SK-N-SH (cell line): ENCODE results near the gene GHRHR. TPM values are rescaled to one million over a fixed set of nuclear protein-coding genes. Genes with fewer than 3 reads are reported as not detected.

ENCODE experiments used
- CTCF ChIA-PET: fragments of 300-600, 350-600 bp; formaldehyde crosslinking; extraction: SDS; loops from one replicate; lab custom pipeline; 2021; lab: Yijun Ruan, JAX
- POLR2A ChIA-PET: fragments of 350-600 bp; sonication (Branson Sonifier 250); formaldehyde crosslinking; extraction: SDS; loops from one replicate; lab custom pipeline; 2020; ENCODE audit warnings: antibody characterized with exemption, inconsistent platforms; lab: Yijun Ruan, JAX
- DNase-seq: peaks from one replicate; pipeline ENCODE4 v3.0.0; 2012
- H2AFZ ChIP-seq: fragments of 200-600 bp; sonication (generic); 2 replicates; pipeline ENCODE4 v1.8.1; 2016; ENCODE audit warnings: antibody characterized with exemption, mild to moderate bottlenecking, low read depth
- H3F3A ChIP-seq: fragments of 200-600 bp; sonication (generic); replicated peaks from 2 replicates; pipeline ENCODE3; 2016; ENCODE audit warnings: antibody characterized with exemption, mild to moderate bottlenecking; ENCODE audit not compliant: insufficient read depth
- H3K27ac ChIP-seq, 2 experiments: fragments of 200-500 bp in 1 of 2; fragments of 200-600 bp in 1 of 2; sonication (Bioruptor generic) in 1 of 2; sonication (generic), shearing (Covaris generic) in 1 of 2; 2 replicates each; pipeline versions ENCODE4 v1.5.1 to v1.6.1; 2014 to 2016; ENCODE audit warnings: low read depth in 2 of 2, inconsistent platforms in 1 of 2, low read length in 1 of 2, mild to moderate bottlenecking in 1 of 2, mixed read lengths in 1 of 2
- H3K27me3 ChIP-seq: fragments of 200-600 bp; sonication (generic), shearing (Covaris generic); 2 replicates; pipeline ENCODE4 v1.6.1; 2016; ENCODE audit warnings: mixed run types; ENCODE audit not compliant: insufficient read depth
- H3K36me3 ChIP-seq, 2 experiments: fragments of 200-500 bp in 1 of 2; fragments of 200-600 bp in 1 of 2; sonication (Bioruptor generic) in 1 of 2; sonication (generic) in 1 of 2; replicated peaks in 1 of 2; 2 replicates each; pipeline versions ENCODE3 to v1.5.1; 2014 to 2016; ENCODE audit warnings: low read length in 1 of 2, mild to moderate bottlenecking in 1 of 2; ENCODE audit not compliant: insufficient read depth in 2 of 2, control insufficient read depth in 1 of 2
- H3K4me1 ChIP-seq, 2 experiments: fragments of 200-500 bp in 1 of 2; fragments of 200-600 bp in 1 of 2; sonication (Bioruptor generic) in 1 of 2; sonication (generic), shearing (Covaris generic) in 1 of 2; 2 replicates each; pipeline versions ENCODE4 v1.5.1 to v1.6.1; 2014 to 2016; ENCODE audit warnings: low read depth in 1 of 2, low read length in 1 of 2, mixed run types in 1 of 2; ENCODE audit not compliant: insufficient read depth in 2 of 2, control insufficient read depth in 1 of 2
- H3K4me2 ChIP-seq: fragments of 200-600 bp; sonication (generic), shearing (Covaris generic); 2 replicates; pipeline ENCODE4 v1.6.1; 2017; ENCODE audit warnings: mixed run types
- H3K4me3 ChIP-seq, 2 experiments: fragments of 200-500 bp in 1 of 2; fragments of 200-600 bp in 1 of 2; sonication (Bioruptor generic) in 1 of 2; sonication (generic), shearing (Covaris generic) in 1 of 2; 2 replicates each; pipeline versions ENCODE4 v1.5.1 to v1.8.1; 2014 to 2016; ENCODE audit warnings: low read depth in 2 of 2, inconsistent platforms in 1 of 2, low read length in 1 of 2, mild to moderate bottlenecking in 1 of 2, mixed read lengths in 1 of 2, moderate library complexity in 1 of 2
- H3K79me2 ChIP-seq: fragments of 200-600 bp; sonication (generic); 2 replicates; pipeline ENCODE4 v1.8.1; 2017; ENCODE audit warnings: mild to moderate bottlenecking; ENCODE audit not compliant: insufficient read depth
- H3K9ac ChIP-seq: fragments of 200-600 bp; sonication (generic); 2 replicates; pipeline ENCODE4 v1.6.1; 2017; ENCODE audit warnings: mixed run types
- H3K9me2 ChIP-seq: fragments of 200-600 bp; sonication (generic); 2 replicates; pipeline ENCODE4 v1.6.1; 2017; ENCODE audit warnings: mixed run types
- H3K9me3 ChIP-seq: fragments of 200-600 bp; sonication (generic); 2 replicates; pipeline ENCODE4 v1.6.1; 2017; ENCODE audit warnings: mixed run types, mild to moderate bottlenecking, moderate library complexity
- H4K20me1 ChIP-seq: fragments of 200-600 bp; sonication (generic); 2 replicates; pipeline ENCODE4 v1.6.1; 2017; ENCODE audit warnings: mild to moderate bottlenecking, mixed run types; ENCODE audit not compliant: insufficient read depth
- CHD2 ChIP-seq: fragments of 150-350 bp; IDR thresholded peaks from 2 replicates; pipeline ENCODE4 v1.6.1; 2018; ENCODE audit warnings: low read length; ENCODE audit not compliant: partially characterized antibody
- ELF1 ChIP-seq: IDR thresholded peaks from 2 replicates; pipeline ENCODE4 v1.4.0; 2012
- FOSL2 ChIP-seq: IDR thresholded peaks from 2 replicates; pipeline ENCODE4 v1.4.0; 2012; ENCODE audit warnings: low read depth, mild to moderate bottlenecking, moderate library complexity, borderline replicate concordance
- FOXJ3 ChIP-seq: sonication (generic); formaldehyde crosslinking; IDR thresholded peaks from 2 replicates; pipeline ENCODE4 v1.5.1; 2020; ENCODE audit warnings: mild to moderate bottlenecking, missing genetic modification reagents
- JUND ChIP-seq: IDR thresholded peaks from 2 replicates; pipeline ENCODE4 v1.4.0; 2012
- MEF2A ChIP-seq: IDR thresholded peaks from 2 replicates; pipeline ENCODE4 v1.4.0; 2012; ENCODE audit warnings: low read depth, borderline replicate concordance
- MXI1 ChIP-seq: IDR thresholded peaks from 2 replicates; pipeline ENCODE4 v1.6.1; 2012; ENCODE audit warnings: mild to moderate bottlenecking, low read depth, low read length, improper control_type of control experiment
- PBX3 ChIP-seq: IDR thresholded peaks from 2 replicates; pipeline ENCODE4; 2012
- RFX5 ChIP-seq: IDR thresholded peaks from 2 replicates; pipeline ENCODE4 v1.6.1; 2012; ENCODE audit warnings: mild to moderate bottlenecking, improper control_type of control experiment, low read length
- RXRA ChIP-seq: IDR thresholded peaks from 2 replicates; pipeline ENCODE4 v1.4.0; 2012; ENCODE audit warnings: low read depth, mild to moderate bottlenecking, borderline replicate concordance
- TCF12 ChIP-seq: IDR thresholded peaks from 2 replicates; pipeline ENCODE4 v1.4.0; 2012
- USF2 ChIP-seq: fragments of 150-350 bp; IDR thresholded peaks from 2 replicates; pipeline ENCODE4 v1.6.1; 2017; ENCODE audit warnings: antibody characterized with exemption, low read length, low read depth, borderline replicate concordance
- YY1 ChIP-seq: IDR thresholded peaks from 2 replicates; pipeline ENCODE4 v1.4.0; 2012; ENCODE audit warnings: low read depth, mild to moderate bottlenecking
- WGBS: methylation state at CpG from one replicate; pipeline ENCODE4 v1.1.6; 2017; ENCODE audit warnings: low lambda C conversion rate; 5-methylcytosine and 5-hydroxymethylcytosine counted together
- polyA plus RNA-seq, 3 experiments: library from polyadenylated mRNA; depleted of rRNA; stranded (reverse); fragments of >200 nt; gene quantifications; 2 replicates each; pipeline ENCODE4 v1.2.3, GENCODE V29; 2012

The GHRHR gene
- polyA plus RNA-seq, 1 of the 3 experiments (the other 2 are of a cell fraction), result not detected

GRCh38 chr7:30998180-30998579 lies 34.4 kb downstream of the GHRHR start (continued):
- TF ChIP-seq USF2 (no peak), ELF1 (no peak), TCF12 (no peak), FOXJ3 (CRISPR knock-in tag) (no peak), RFX5 (no peak)

- no peak for TF ChIP-seq RXRA
- no peak for TF ChIP-seq YY1
- no peak for TF ChIP-seq RFX5
- TF ChIP-seq MXI1, result no peak
- no peak for TF ChIP-seq USF2
- TF ChIP-seq JUND, result no peak
- H3K4me2 ChIP-seq, result no peak overlapping the region
- no peaks in the 10 kb centered on the region; the same call in 1 of the 2 replicates for H3K27me3 ChIP-seq
- no peaks in the 10 kb centered on the region for H3K9me2 ChIP-seq
- no peak overlapping the region for H3K9ac ChIP-seq
- H4K20me1 ChIP-seq, result no peaks in the 10 kb centered on the region
- H3F3A ChIP-seq, result no peaks in the 10 kb centered on the region
- no peak for DNase-seq
- no peaks in the 10 kb centered on the region for H3K79me2 ChIP-seq
- H3K9me3 ChIP-seq, result no peaks in the 10 kb centered on the region
- no peak overlapping the region for H3K27ac ChIP-seq
- H3K36me3 ChIP-seq, result no peaks in the 10 kb centered on the region
- H2AFZ ChIP-seq, result no peak overlapping the region
- POLR2A ChIA-PET, result no interaction called here
- 64% methylated on average over 9 of the region's 9 CpGs for WGBS
- H3K4me1 ChIP-seq, result no peaks in the 10 kb centered on the region; a peak in 1 of 4 replicates
- CTCF ChIA-PET, result interaction anchor here (1.1 to 3.1 kb wide), 4 partner anchors 17 to 134 kb away, joined by 3 to 16 read pairs (median 14); no protein-coding TSS in a partner anchor
- no peak overlapping the region for H3K4me3 ChIP-seq
Measured at GRCh38 chr7:31000161-31000693, 36.5 kb downstream of the GHRHR start.

- POLR2A ChIA-PET, result no interaction called here
- no peak for DNase-seq
Measured at GRCh38 chr7:31000779-31001178, 37.0 kb downstream of the GHRHR start.

More at GRCh38 chr7:31000779-31001178, 37.0 kb downstream of the GHRHR start:
- Histone ChIP-seq H3K27ac (no peak overlapping the region), H3K36me3 (no peaks in the 10 kb centered on the region), H2AFZ (no peak overlapping the region), H3K9me3 (no peaks in the 10 kb centered on the region), H3K4me1 (no peaks in the 10 kb centered on the region; a peak in 1 of 4 replicates)
- TF ChIP-seq PBX3 (no peak), MEF2A (no peak), RFX5 (no peak), FOSL2 (no peak), CHD2 (no peak), TCF12 (no peak)
- TF ChIP-seq, all 33 proteins: peak for 0
- CTCF ChIA-PET, result interaction anchor here (2.2 to 3.5 kb wide), 3 partner anchors 17 to 122 kb away, joined by 12 to 22 read pairs (median 16); no protein-coding TSS in a partner anchor
- no peak overlapping the region for H3K9ac ChIP-seq
- H3K9me2 ChIP-seq, result no peaks in the 10 kb centered on the region
- 27% methylated on average over 5 of the region's 5 CpGs for WGBS
- no peak overlapping the region for H3K4me3 ChIP-seq
- no peaks in the 10 kb centered on the region for H3F3A ChIP-seq
- H3K4me2 ChIP-seq, result no peak overlapping the region
- H3K27me3 ChIP-seq, result peaks cover 5% of the 10 kb centered on the region; the same call in 1 of the 2 replicates
- H4K20me1 ChIP-seq, result no peaks in the 10 kb centered on the region
- H3K79me2 ChIP-seq, result no peaks in the 10 kb centered on the region
